IPS-15b (cell line): Measurements from ENCODE around the gene PTCD3.

ENCODE experiments used
- H3K27me3 ChIP-seq: one replicate; pipeline ENCODE4 v1.6.1; 2013; ENCODE audit warnings: low read length; ENCODE audit not compliant: control insufficient read depth, insufficient read depth
- H3K36me3 ChIP-seq: one replicate; pipeline ENCODE4 v1.6.1; 2013; ENCODE audit warnings: low read length; ENCODE audit not compliant: control insufficient read depth, insufficient read depth
- H3K4me1 ChIP-seq: one replicate; pipeline ENCODE4 v1.6.1; 2013; ENCODE audit warnings: mild to moderate bottlenecking, low read length; ENCODE audit not compliant: control insufficient read depth, insufficient read depth
- H3K4me3 ChIP-seq: one replicate; pipeline ENCODE4 v1.5.1; 2013; ENCODE audit warnings: low read depth, low read length
- H3K9ac ChIP-seq: one replicate; pipeline ENCODE4 v1.6.1; 2013; ENCODE audit warnings: low read depth, mild to moderate bottlenecking, low read length
- H3K9me3 ChIP-seq: one replicate; pipeline ENCODE4 v1.6.1; 2013; ENCODE audit warnings: mild to moderate bottlenecking, low read length; ENCODE audit not compliant: control insufficient read depth, insufficient read depth

The PTCD3 gene

DNA sequence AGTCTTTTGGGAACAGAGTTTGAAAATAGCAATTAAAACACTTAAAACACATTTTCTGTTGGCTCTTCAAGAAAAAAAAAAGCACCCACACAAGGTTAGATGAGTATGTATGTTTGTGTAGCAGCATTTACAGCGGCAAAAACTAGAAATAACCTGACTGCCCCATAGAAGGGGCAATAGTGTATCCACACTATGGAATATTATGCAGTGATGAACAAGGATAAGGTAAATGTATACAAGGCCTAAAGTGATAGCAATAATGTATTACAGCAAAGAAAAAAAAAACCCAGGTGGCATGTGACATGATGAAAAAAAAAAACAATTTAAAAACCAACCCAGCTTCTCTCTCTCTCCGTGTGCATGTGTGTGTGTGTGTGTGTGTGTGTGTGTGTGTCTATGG is 35.2 kb upstream of the PTCD3 start:
- no peak overlapping the region for H3K4me3 ChIP-seq
- no peaks in the 10 kb centered on the region for H3K4me1 ChIP-seq
- peaks cover 64% of the 10 kb centered on the region for H3K36me3 ChIP-seq
- H3K27me3 ChIP-seq: no peaks in the 10 kb centered on the region
- H3K9ac ChIP-seq: no peak overlapping the region
- H3K9me3 ChIP-seq: no peaks in the 10 kb centered on the region

DNA sequence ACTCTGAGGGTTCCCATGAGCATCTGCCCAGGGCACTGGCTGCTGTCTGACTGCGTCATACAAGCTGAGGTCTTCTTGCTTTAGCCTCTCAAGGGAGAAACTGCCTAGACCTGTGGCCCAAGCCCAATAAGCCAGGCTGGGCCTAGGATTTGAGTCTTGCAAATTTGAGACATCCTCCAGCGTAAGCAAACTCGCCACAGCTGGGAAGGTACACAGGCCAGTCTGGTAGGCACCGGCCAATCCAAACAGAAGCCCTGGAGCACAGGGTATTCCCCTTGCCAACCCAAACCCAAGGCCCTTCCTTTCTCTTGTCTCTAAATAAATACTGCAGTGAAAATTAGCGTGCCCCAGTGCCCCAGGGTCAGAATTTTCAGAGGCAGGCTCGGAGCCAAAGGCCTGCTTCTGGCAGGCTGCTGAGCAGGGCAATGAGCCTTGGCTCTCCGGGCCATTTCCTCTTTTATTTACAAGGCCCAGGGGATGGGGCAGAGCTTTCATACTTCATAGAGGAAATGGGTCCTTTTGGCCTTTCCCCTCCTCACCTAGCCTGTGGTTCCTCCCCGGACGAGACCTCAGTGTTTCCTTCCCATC is 33.7 kb upstream of the PTCD3 start:
- Histone ChIP-seq H3K9ac (no peak overlapping the region), H3K36me3 (peaks cover 69% of the 10 kb centered on the region), H3K27me3 (no peaks in the 10 kb centered on the region), H3K9me3 (no peaks in the 10 kb centered on the region), H3K4me3 (no peak overlapping the region), H3K4me1 (no peaks in the 10 kb centered on the region)

DNA sequence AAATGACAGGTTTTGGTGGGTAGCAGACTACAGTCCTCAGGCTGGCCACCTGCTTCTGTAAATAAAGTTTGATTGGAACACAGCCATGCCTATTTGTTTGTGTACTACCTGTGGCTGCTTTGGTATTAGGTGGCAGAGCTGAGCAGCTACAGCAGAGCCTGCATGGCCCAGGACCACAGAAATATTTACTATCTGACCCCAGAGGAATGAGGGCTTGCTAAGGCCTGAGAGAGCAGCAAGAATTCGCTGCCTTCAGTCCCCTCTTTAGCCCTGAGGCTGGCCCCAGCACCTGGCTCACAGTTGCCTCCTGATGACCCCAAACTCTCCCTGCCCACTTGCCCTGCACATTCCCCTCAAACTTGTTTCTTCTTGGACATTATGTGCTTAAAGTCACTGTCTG is 32.8 kb upstream of the PTCD3 start:
- Histone ChIP-seq H3K36me3 (peaks cover 70% of the 10 kb centered on the region), H3K27me3 (no peaks in the 10 kb centered on the region), H3K4me3 (no peak overlapping the region), H3K9me3 (no peaks in the 10 kb centered on the region), H3K4me1 (no peaks in the 10 kb centered on the region), H3K9ac (no peak overlapping the region)

DNA sequence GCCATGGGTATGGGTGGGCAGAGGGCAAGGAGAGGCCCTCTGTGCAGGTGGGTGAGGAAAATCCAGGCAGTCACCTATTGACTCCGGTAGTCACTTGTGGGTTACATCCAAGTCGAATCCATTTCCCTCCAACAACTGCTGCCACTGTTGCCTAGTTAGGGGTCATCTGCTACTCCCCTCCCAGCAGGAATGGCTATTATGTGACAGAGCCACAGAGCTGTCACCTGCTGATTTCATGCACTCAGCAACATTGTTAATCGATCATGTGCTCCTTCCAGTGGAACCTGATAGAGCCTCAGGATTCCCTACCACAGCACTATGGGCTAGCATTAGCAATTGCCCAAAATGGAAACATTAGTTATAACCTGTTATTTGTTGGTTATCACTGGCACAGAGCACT is 31.8 kb upstream of the PTCD3 start:
- Histone ChIP-seq H3K27me3 (no peaks in the 10 kb centered on the region), H3K9ac (no peak overlapping the region), H3K9me3 (no peaks in the 10 kb centered on the region), H3K4me3 (no peak overlapping the region), H3K36me3 (peaks cover 69% of the 10 kb centered on the region), H3K4me1 (no peaks in the 10 kb centered on the region)

DNA sequence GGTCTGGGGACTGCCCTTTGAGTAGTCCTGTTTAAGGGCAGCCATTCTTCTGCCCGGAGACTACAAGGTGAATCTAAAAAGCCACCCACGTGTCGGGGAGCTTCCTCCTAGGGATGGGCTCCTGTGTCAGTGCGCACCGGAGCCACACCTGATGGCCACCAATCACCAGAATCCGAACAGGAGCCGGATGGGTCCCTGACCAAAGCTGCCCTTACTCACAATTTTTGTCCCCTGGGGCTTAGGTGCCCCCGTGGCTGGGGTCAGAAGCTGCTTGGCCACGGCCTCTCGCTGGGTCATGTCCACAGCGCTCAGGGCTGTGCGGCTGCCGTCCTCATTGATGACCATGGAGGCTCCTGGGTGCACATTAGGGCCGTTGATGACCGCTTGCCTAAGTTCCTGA is 31.2 kb upstream of the PTCD3 start:
- no peaks in the 10 kb centered on the region for H3K9me3 ChIP-seq
- no peaks in the 10 kb centered on the region for H3K4me1 ChIP-seq
- H3K36me3 ChIP-seq: peaks cover 71% of the 10 kb centered on the region
- no peak overlapping the region for H3K9ac ChIP-seq
- no peak overlapping the region for H3K4me3 ChIP-seq
- no peaks in the 10 kb centered on the region for H3K27me3 ChIP-seq

DNA sequence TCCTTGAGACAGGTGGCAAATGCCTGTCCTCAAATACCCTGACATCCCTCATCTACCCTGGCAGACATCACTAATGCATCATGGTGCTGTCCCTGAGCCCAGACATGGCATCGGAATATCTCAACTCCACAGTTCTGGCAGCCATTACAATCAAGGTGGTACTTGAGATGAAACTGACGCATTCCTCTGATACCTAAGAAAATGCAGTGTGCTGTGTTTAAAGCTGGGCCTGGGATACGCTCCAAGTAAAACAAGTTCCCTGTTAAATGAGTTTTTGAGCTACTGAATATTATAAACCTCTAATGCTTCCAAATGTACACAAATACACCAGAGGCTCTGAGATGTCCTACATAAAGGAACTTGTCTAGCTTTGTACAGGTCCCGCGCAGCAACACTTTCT is 30.1 kb upstream of the PTCD3 start:
- Histone ChIP-seq H3K9me3 (no peaks in the 10 kb centered on the region), H3K4me1 (no peaks in the 10 kb centered on the region), H3K9ac (no peak overlapping the region), H3K4me3 (no peak overlapping the region), H3K36me3 (peaks cover 75% of the 10 kb centered on the region), H3K27me3 (no peaks in the 10 kb centered on the region)

DNA sequence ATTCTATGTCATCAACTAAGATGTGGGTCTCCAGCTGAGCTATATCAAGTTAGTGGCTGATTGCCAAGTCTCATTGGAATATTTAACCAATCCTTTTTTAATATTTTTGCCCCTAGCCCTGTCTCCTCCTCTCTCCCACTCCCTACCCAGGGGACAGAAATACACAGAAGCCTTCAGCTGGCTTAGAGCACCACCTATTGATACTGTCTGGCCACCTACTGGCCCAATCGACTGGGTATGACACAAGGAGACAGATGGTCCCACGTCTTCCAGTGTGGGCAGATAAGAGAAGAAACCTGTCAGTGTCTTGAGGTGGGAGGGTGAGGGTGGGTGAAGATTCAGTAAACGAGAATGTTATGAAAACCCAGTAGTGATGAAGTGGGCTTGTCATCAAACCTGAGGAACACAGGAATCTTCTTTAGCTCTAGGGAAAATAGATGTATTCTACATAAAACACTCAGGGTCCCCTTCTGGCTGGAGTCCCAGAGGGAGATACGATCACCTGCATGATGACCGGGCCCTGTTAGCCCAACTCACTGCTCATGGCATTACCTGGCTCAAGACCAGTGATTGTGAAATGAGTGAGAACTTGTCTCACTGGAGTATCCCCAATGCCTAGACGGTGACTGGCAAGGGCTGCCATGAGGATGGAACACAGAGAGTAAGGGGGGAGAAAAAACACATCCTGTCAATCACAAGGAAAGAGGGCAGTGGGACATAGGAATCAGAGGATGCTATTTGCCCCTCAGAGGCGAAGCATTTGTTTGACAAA is 27.1 kb upstream of the PTCD3 start:
- no peaks in the 10 kb centered on the region for H3K27me3 ChIP-seq
- H3K4me3 ChIP-seq: no peak overlapping the region
- H3K9me3 ChIP-seq: no peaks in the 10 kb centered on the region
- H3K9ac ChIP-seq: no peak overlapping the region
- H3K36me3 ChIP-seq: peaks cover 53% of the 10 kb centered on the region
- no peaks in the 10 kb centered on the region for H3K4me1 ChIP-seq

DNA sequence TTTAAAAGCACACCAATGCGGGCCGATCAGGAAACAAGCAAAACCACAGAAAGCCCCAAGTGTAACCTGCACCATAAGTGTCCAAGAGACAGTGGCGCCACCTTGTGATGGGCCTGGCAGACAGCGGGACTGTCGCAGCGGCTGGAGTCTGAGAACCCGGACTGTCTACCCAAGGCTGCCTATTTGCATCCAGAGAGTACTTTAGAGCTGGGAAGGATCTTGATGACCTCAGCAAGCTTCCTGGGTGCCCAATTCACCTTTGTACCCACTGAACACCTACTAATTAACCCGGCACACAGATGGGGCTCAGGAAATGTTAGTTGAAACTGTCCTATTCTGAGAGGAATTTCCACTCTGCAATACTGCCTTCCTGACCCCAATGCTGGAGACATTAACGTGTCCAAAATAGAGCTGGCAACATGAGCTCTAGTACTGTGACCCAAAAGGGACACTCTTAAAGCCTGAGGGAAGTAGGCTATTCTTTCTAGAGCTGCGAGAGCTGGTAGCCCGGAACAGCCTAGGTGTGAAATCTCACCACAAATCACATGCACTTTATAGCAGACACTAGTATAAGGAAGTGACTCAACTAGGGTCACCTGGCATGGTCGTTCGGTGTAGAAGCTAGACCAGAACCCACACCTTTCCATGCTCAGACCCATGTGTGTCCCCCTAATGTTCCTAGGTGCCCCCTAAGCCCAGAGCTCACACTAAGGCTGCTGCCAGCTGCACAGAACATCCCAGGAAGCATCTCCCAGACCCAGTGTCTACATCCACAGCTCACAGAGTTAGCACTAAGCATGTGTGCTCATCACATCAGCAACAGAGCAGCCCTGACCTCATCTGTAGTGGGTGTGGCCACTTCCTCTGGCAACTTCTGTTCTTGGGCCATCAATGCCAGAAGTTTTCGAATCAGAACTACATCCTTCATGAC is 25.8 kb upstream of the PTCD3 start:
- H3K9me3 ChIP-seq: no peaks in the 10 kb centered on the region
- no peaks in the 10 kb centered on the region for H3K4me1 ChIP-seq
- no peak overlapping the region for H3K9ac ChIP-seq
- H3K4me3 ChIP-seq: no peak overlapping the region
- peaks cover 45% of the 10 kb centered on the region for H3K36me3 ChIP-seq
- no peaks in the 10 kb centered on the region for H3K27me3 ChIP-seq

DNA sequence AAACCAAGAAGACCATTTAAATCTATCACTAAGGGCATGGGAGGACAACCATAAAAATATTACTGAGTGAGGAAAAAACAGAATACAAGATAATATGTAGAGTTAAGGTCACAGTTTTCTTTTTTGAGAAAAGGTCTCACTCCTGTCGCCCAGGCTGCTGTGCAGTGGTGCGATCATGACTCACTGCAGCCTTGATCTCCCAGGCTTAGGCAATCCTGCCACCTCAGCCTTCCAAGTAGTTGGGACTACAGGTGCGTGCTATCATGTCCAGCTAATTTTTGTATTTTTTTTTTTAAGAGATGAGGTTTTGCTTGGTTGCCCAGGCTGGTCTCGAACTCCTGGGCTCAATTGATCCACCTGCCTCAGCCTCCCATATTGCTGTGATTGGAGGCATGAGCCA is 24.3 kb upstream of the PTCD3 start:
- Histone ChIP-seq H3K27me3 (no peaks in the 10 kb centered on the region), H3K4me3 (no peak overlapping the region), H3K36me3 (peaks cover 42% of the 10 kb centered on the region), H3K4me1 (no peaks in the 10 kb centered on the region), H3K9me3 (no peaks in the 10 kb centered on the region), H3K9ac (no peak overlapping the region)

DNA sequence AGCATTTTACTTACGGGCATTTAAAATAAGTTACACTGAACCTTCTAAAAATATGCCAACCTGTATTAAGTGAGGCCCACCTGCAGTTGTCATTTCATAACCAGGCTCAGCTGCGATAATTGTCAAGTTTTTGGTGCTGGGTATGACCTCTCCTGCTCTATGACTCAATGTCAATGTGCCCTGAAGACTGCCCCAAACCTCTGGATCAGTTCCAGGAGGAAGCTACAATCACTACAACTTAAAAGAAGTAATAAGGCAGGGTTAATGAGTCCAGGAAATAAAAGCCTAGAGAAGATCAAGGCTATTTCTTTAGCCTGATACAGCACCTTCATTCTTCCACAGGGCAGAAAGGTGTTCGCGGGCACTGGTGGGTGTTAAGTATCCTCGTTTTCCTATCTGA is 23.3 kb upstream of the PTCD3 start:
- Histone ChIP-seq H3K4me3 (no peak overlapping the region), H3K27me3 (no peaks in the 10 kb centered on the region), H3K9me3 (no peaks in the 10 kb centered on the region), H3K4me1 (no peaks in the 10 kb centered on the region), H3K9ac (no peak overlapping the region), H3K36me3 (peaks cover 35% of the 10 kb centered on the region)

DNA sequence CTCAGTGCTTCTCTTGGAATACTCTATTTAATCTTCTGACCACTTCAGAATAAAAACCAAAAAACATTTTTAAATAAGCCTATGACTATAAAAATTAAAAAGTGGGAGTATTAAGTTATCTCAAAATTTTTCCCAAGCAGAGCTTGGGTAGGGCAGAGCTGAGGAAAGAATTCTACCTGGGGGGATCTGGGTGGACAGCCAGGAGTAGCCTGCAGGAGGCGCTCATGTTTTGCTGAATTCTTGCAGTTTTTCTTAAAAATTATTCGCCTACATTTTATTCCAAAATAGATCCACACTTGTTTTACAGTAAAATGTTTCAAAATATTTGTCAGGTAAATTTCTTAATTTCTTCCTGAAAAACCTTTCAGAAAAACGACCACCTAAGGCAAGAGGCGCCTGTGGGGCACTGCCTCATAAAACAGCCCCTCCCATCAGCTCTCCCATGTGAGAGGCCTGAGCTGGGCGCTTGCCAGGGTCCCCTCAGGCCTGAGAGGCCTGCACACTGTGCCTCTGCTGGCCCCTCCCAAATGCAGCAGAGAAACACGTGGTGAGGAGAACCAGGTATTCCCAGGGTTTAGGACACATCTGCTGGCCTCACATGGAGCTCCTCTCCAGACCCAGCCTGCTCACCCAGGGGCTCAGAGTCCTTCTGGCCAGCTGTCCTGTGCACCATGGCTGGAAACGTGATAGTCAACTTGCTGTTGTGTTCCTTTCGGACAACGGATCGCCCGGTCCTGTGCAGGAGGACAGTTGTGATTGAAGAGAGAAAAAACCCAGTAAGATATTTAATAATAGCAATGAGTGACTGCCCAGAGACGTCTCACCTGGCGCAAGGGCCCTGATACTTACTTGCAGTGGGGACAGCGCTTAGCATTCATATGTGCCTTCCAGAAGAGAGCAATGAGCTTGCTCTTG is 17.8 kb upstream of the PTCD3 start:
- H3K36me3 ChIP-seq: peaks cover 20% of the 10 kb centered on the region

More for the DNA sequence above, 17.8 kb upstream of the PTCD3 start:
- Histone ChIP-seq H3K4me1 (no peaks in the 10 kb centered on the region), H3K9ac (no peak overlapping the region), H3K27me3 (no peaks in the 10 kb centered on the region), H3K4me3 (no peak overlapping the region), H3K9me3 (no peaks in the 10 kb centered on the region)
